NCI-H345 treated with DMSO at 0.1 percent for 48 hours (cell line): ENCODE results near the gene DDX18.

Experiments
- DNase-seq: peaks from one replicate; lab custom pipeline; 2025; ENCODE audit not compliant: unreplicated experiment; lab: John Stamatoyannopoulos, UW

Gene DDX18

GRCh38 chr2:117833911-117834310 lies 19.4 kb downstream of the DDX18 start:
- DNase-seq, result no peak

GRCh38 chr2:117834992-117835391 lies 20.5 kb downstream of the DDX18 start:
- no peak for DNase-seq

GRCh38 chr2:117835990-117836760 lies 21.7 kb downstream of the DDX18 start:
- DNase-seq, result no peak

GRCh38 chr2:117845304-117845703 lies 30.8 kb downstream of the DDX18 start:
- no peak for DNase-seq

- DNase-seq, result no peak
Observed at GRCh38 chr2:117850015-117850414, 35.5 kb downstream of the DDX18 start.

- no peak for DNase-seq
Observed at GRCh38 chr2:117850461-117850860, 36.0 kb downstream of the DDX18 start.

- no peak for DNase-seq
Observed at GRCh38 chr2:117851969-117852368, 37.5 kb downstream of the DDX18 start.

GRCh38 chr2:117853316-117853715 lies 38.8 kb downstream of the DDX18 start:
- DNase-seq, result no peak

GRCh38 chr2:117853873-117854272 lies 39.4 kb downstream of the DDX18 start:
- no peak for DNase-seq

GRCh38 chr2:117854610-117855009 lies 40.1 kb downstream of the DDX18 start:
- no peak for DNase-seq

GRCh38 chr2:117855886-117856285 lies 41.4 kb downstream of the DDX18 start:
- no peak for DNase-seq

- DNase-seq, result no peak
Observed at GRCh38 chr2:117856415-117857210, 42.1 kb downstream of the DDX18 start.

- DNase-seq, result no peak
Observed at GRCh38 chr2:117858336-117858735, 43.8 kb downstream of the DDX18 start.

GRCh38 chr2:117858892-117859531 lies 44.5 kb downstream of the DDX18 start:
- DNase-seq, result no peak

GRCh38 chr2:117859532-117859911 lies 45.0 kb downstream of the DDX18 start:
- DNase-seq, result no peak

- DNase-seq, result no peak
Observed at GRCh38 chr2:117859924-117860647, 45.6 kb downstream of the DDX18 start.

GRCh38 chr2:117862459-117862858 lies 48.0 kb downstream of the DDX18 start:
- DNase-seq, result no peak

- DNase-seq, result no peak
Observed at GRCh38 chr2:117875786-117876185, 61.3 kb downstream of the DDX18 start.

- DNase-seq, result no peak
Observed at GRCh38 chr2:117879003-117879402, 64.5 kb downstream of the DDX18 start.
